H1 (cell line): ENCODE results near the gene BABAM2. TPM values are rescaled to one million over a fixed set of nuclear protein-coding genes. Genes with fewer than 3 reads are reported as not detected.

ENCODE experiments used
- CTCF ChIA-PET: fragments of 300-600 bp; sonication (Branson Sonifier 250); formaldehyde crosslinking; loops from one replicate; lab custom pipeline; 2021; ENCODE audit not compliant: partially characterized antibody; lab: Charles Lee
- POLR2A ChIA-PET: fragments of 300-600 bp; sonication (Branson Sonifier 250); formaldehyde crosslinking; loops from one replicate; lab custom pipeline; 2021; ENCODE audit warnings: inconsistent platforms; ENCODE audit not compliant: partially characterized antibody; lab: Charles Lee
- DNase-seq, 2 experiments: peaks; one replicate each; pipeline versions ENCODE4 v3.0.0 to v3.0.0-alpha.2; 2010 to 2022; ENCODE audit warnings: low spot score in 2 of 2, low read depth in 1 of 2, mixed read lengths in 1 of 2
- FAIRE-seq: peaks from 2 replicates; lab custom pipeline; 2011; peaks lifted over from hg19 to GRCh38; lab: Jason Lieb, UNC
- H2AFZ ChIP-seq: 2 replicates; pipeline ENCODE4 v1.8.1; 2012; ENCODE audit warnings: low read length, inconsistent platforms
- H2AK5ac ChIP-seq: 2 replicates; pipeline ENCODE4 v1.6.1; 2013; ENCODE audit warnings: low read depth, low read length
- H2BK120ac ChIP-seq: replicated peaks from 2 replicates; pipeline ENCODE3; 2013; ENCODE audit warnings: low read depth, low read length, inconsistent platforms
- H2BK12ac ChIP-seq: 2 replicates; pipeline ENCODE4 v1.6.1; 2013; ENCODE audit warnings: low read depth, low read length
- H2BK15ac ChIP-seq: 2 replicates; pipeline ENCODE4 v1.6.1; 2013; ENCODE audit warnings: low read length
- H2BK20ac ChIP-seq: 2 replicates; pipeline ENCODE4 v1.6.1; 2013; ENCODE audit warnings: low read length
- H2BK5ac ChIP-seq: 2 replicates; pipeline ENCODE4 v1.6.1; 2013; ENCODE audit warnings: low read depth, low read length
- H3K14ac ChIP-seq: 2 replicates; pipeline ENCODE4 v1.6.1; 2013; ENCODE audit warnings: inconsistent platforms; ENCODE audit not compliant: insufficient read length
- H3K18ac ChIP-seq: 2 replicates; pipeline ENCODE4 v1.6.1; 2013; ENCODE audit warnings: low read length; ENCODE audit errors: extremely low read depth
- H3K23ac ChIP-seq: 2 replicates; pipeline ENCODE4 v1.6.1; 2013; ENCODE audit warnings: inconsistent platforms; ENCODE audit not compliant: insufficient read length
- H3K23me2 ChIP-seq: 2 replicates; pipeline ENCODE4 v1.6.1; 2013; ENCODE audit warnings: low read depth, low read length
- H3K27ac ChIP-seq: 2 replicates; pipeline ENCODE4 v1.6.1; 2011; ENCODE audit warnings: low read depth, low read length, inconsistent platforms
- H3K27me3 ChIP-seq, 4 experiments: replicated peaks in 1 of 4; 1 replicate in 1 of 4; 2 replicates in 3 of 4; pipeline versions ENCODE4 v1.6.1 to v1.8.1; 2011 to 2013; ENCODE audit warnings: low read length in 3 of 4, mild to moderate bottlenecking in 3 of 4, inconsistent platforms in 2 of 4, mixed read lengths in 2 of 4, moderate library complexity in 1 of 4; ENCODE audit not compliant: control insufficient read depth in 3 of 4, insufficient read depth in 3 of 4; ENCODE audit errors: extremely low read depth in 1 of 4
- H3K36me3 ChIP-seq, 4 experiments: 2 replicates each; pipeline versions ENCODE4 v1.6.1 to v1.8.1; 2011 to 2013; ENCODE audit warnings: mild to moderate bottlenecking in 4 of 4, low read length in 3 of 4, moderate library complexity in 2 of 4, control low read depth in 1 of 4, inconsistent platforms in 1 of 4; ENCODE audit not compliant: insufficient read depth in 4 of 4, control insufficient read depth in 2 of 4
- H3K4ac ChIP-seq: replicated peaks from 2 replicates; pipeline ENCODE3; 2013; ENCODE audit warnings: low read length, low read depth, mixed read lengths, inconsistent platforms; ENCODE audit not compliant: insufficient read length
- H3K4me1 ChIP-seq, 4 experiments: replicated peaks in 1 of 4; 1 replicate in 1 of 4; 2 replicates in 3 of 4; pipeline versions ENCODE4 v1.6.1 to v1.8.1; 2011 to 2013; ENCODE audit warnings: low read length in 3 of 4, inconsistent platforms in 2 of 4, mixed read lengths in 1 of 4; ENCODE audit not compliant: insufficient read depth in 4 of 4, control insufficient read depth in 3 of 4
- H3K4me2 ChIP-seq, 2 experiments: 2 replicates each; pipeline versions ENCODE4 v1.6.1 to v1.8.1; 2011 to 2013; ENCODE audit warnings: low read depth in 2 of 2, low read length in 2 of 2, control low read depth in 1 of 2, inconsistent platforms in 1 of 2, mild to moderate bottlenecking in 1 of 2; ENCODE audit not compliant: insufficient read depth in 1 of 2
- H3K4me3 ChIP-seq, 4 experiments: fragments of 200-600, 300-600 bp in 1 of 4; sonication (generic), shearing (Covaris generic), sonication (Bioruptor Twin) in 1 of 4; 2 replicates each; pipeline versions ENCODE4 v1.5.1 to v1.8.1; 2011 to 2016; ENCODE audit warnings: low read length in 4 of 4, low read depth in 3 of 4, control low read depth in 2 of 4, inconsistent platforms in 2 of 4, mild to moderate bottlenecking in 2 of 4, mixed read lengths in 1 of 4, moderate library complexity in 1 of 4; ENCODE audit not compliant: insufficient read depth in 2 of 4; ENCODE audit errors: extremely low read depth in 1 of 4
- H3K56ac ChIP-seq: replicated peaks from 2 replicates; pipeline ENCODE3; 2013; ENCODE audit warnings: low read depth, mild to moderate bottlenecking, mixed read lengths, low read length, inconsistent platforms; ENCODE audit not compliant: insufficient read length
- H3K79me1 ChIP-seq: 2 replicates; pipeline ENCODE4 v1.6.1; 2013; ENCODE audit warnings: low read depth, low read length, control low read depth
- H3K79me2 ChIP-seq, 2 experiments: 2 replicates each; pipeline versions ENCODE4 v1.6.1 to v1.8.1; 2012 to 2013; ENCODE audit warnings: low read length in 2 of 2, mild to moderate bottlenecking in 2 of 2, inconsistent platforms in 1 of 2; ENCODE audit not compliant: insufficient read depth in 2 of 2, control insufficient read depth in 1 of 2
- H3K9ac ChIP-seq, 4 experiments: replicated peaks in 1 of 4; 1 replicate in 1 of 4; 2 replicates in 3 of 4; pipeline versions ENCODE4 v1.6.1 to v1.8.1; 2011 to 2013; ENCODE audit warnings: low read depth in 3 of 4, low read length in 3 of 4, control low read depth in 2 of 4, mild to moderate bottlenecking in 2 of 4, moderate library complexity in 2 of 4, inconsistent platforms in 1 of 4; ENCODE audit errors: extremely low read depth in 1 of 4
- H3K9me3 ChIP-seq, 2 experiments: 2 replicates each; pipeline versions ENCODE4 v1.6.1 to v1.8.1; 2012 to 2013; ENCODE audit warnings: mild to moderate bottlenecking in 2 of 2, moderate library complexity in 2 of 2, control low read depth in 1 of 2, inconsistent platforms in 1 of 2, low read depth in 1 of 2, low read length in 1 of 2, mixed read lengths in 1 of 2; ENCODE audit not compliant: insufficient read depth in 2 of 2
- H4K20me1 ChIP-seq, 2 experiments: replicated peaks in 1 of 2; 2 replicates each; pipeline versions ENCODE3 to v1.8.1; 2011 to 2013; ENCODE audit warnings: inconsistent platforms in 2 of 2, low read length in 2 of 2, mild to moderate bottlenecking in 1 of 2; ENCODE audit not compliant: insufficient read depth in 2 of 2, control insufficient read depth in 1 of 2
- H4K5ac ChIP-seq: 2 replicates; pipeline ENCODE4 v1.6.1; 2013; ENCODE audit warnings: low read length, low read depth, mixed read lengths, inconsistent platforms; ENCODE audit not compliant: insufficient read length
- H4K8ac ChIP-seq: 2 replicates; pipeline ENCODE4 v1.8.0; 2013; ENCODE audit warnings: mild to moderate bottlenecking, moderate library complexity, low read length, inconsistent platforms; ENCODE audit not compliant: insufficient read depth; ENCODE audit errors: extremely low read depth
- H4K91ac ChIP-seq: replicated peaks from 2 replicates; pipeline ENCODE3; 2013; ENCODE audit warnings: low read length, mixed read lengths, inconsistent platforms; ENCODE audit not compliant: insufficient read length
- BRCA1 ChIP-seq: IDR thresholded peaks from 2 replicates; pipeline ENCODE4 v1.6.1; 2012; ENCODE audit warnings: low read depth, low read length, improper control_type of control experiment
- CBX8 ChIP-seq: fragments of 300-800, 300-1000 bp; sonication (generic); IDR thresholded peaks from 2 replicates; pipeline ENCODE4 v1.7.1; 2016; ENCODE audit warnings: low read depth, low read length, borderline replicate concordance
- HDAC2 ChIP-seq, 2 experiments: fragments of 300-600 bp in 1 of 2; sonication (generic) in 1 of 2; IDR thresholded peaks; 2 replicates each; pipeline ENCODE4 v1.6.1; 2011 to 2012; ENCODE audit warnings: low read depth in 2 of 2, low read length in 2 of 2, mild to moderate bottlenecking in 2 of 2, moderate library complexity in 2 of 2, borderline replicate concordance in 1 of 2, inconsistent platforms in 1 of 2
- NRF1 ChIP-seq: IDR thresholded peaks from 2 replicates; pipeline ENCODE4 v1.6.1; 2011; ENCODE audit warnings: mild to moderate bottlenecking, low read depth, low read length, improper control_type of control experiment
- POU5F1 ChIP-seq: IDR thresholded peaks from 2 replicates; pipeline ENCODE4 v1.6.1; 2011; ENCODE audit warnings: low read depth, mild to moderate bottlenecking, low read length, moderate library complexity
- TAF7 ChIP-seq: optimal IDR thresholded peaks from 2 replicates; pipeline ENCODE3; 2011; ENCODE audit warnings: low read depth, mild to moderate bottlenecking, inconsistent platforms, low read length, moderate library complexity, borderline replicate concordance
- TCF12 ChIP-seq: IDR thresholded peaks from 2 replicates; pipeline ENCODE4 v1.6.1; 2011; ENCODE audit warnings: low read depth, mild to moderate bottlenecking, low read length
- USF2 ChIP-seq: IDR thresholded peaks from 2 replicates; pipeline ENCODE4 v1.6.1; 2011; ENCODE audit warnings: low read length, improper control_type of control experiment
- WGBS, 2 experiments: shearing (Covaris generic) in 1 of 2; methylation state at CpG; one replicate each; pipeline versions ENCODE4 v1.1.6 to v1.1.7; 2013 to 2015; ENCODE audit warnings: low lambda C conversion rate in 2 of 2, mixed read lengths in 2 of 2, inconsistent platforms in 1 of 2, low coverage in 1 of 2, missing lambda C conversion rate in 1 of 2; ENCODE audit not compliant: insufficient replicate concordance in 2 of 2, insufficient coverage in 1 of 2, insufficient read length in 1 of 2; ENCODE audit errors: extremely low coverage in 1 of 2, missing lambda C conversion rate in 1 of 2; 5-methylcytosine and 5-hydroxymethylcytosine counted together
- polyA plus RNA-seq, 7 experiments: library from polyadenylated mRNA; depleted of rRNA in 3 of 7; stranded (reverse) in 5 of 7; unstranded in 2 of 7; fragments of >200 nt in 5 of 7; fragments of 200-250 nt in 2 of 7; gene quantifications; 1 replicate in 5 of 7; 2 replicates in 1 of 7; 4 replicates in 1 of 7; pipeline versions ENCODE4 v1.2.1 to v1.2.3, GENCODE V29; 2011 to 2013; ENCODE audit warnings: missing spikeins in 2 of 7, mixed read lengths in 2 of 7
- total RNA-seq: library from RNA; stranded (reverse); fragmentation: NEBNext Ultra II Directional; extraction: Animal tissue kit (Norgen Biotek cat#: 25700); gene quantifications from 2 replicates; pipeline ENCODE4 v1.2.1, GENCODE V29; 2021

Gene BABAM2
- total and polyA plus RNA-seq, 2 of the 8 experiments (the other 6 are each of a cell fraction or from before 2014, with no cell fraction given): 15.8 to 20.9 TPM

GRCh38 chr2:28201671-28202180 is 311.2 kb downstream of the BABAM2 start:
- H3K9ac ChIP-seq: no peak overlapping the region
- H2AK5ac ChIP-seq: no peak overlapping the region
- no peak overlapping the region for H3K56ac ChIP-seq
- no peak overlapping the region for H2BK12ac ChIP-seq
- no peaks in the 10 kb centered on the region for H3K4me1 ChIP-seq
- ChIA-PET POLR2A (no interaction called here), CTCF (interaction anchor here (1.0 to 1.1 kb wide), 2 partner anchors 10 to 177 kb away, joined by 3 to 4 read pairs; no protein-coding TSS in a partner anchor)
- H2BK20ac ChIP-seq: no peak overlapping the region
- no peak overlapping the region for H3K4me2 ChIP-seq
- H3K4ac ChIP-seq: no peak overlapping the region
- H3K4me3 ChIP-seq: no peak overlapping the region
- TF ChIP-seq TAF7: no peak
- no peak for TF ChIP-seq TCF12
- no peak for TF ChIP-seq HDAC2 (IDR thresholded peaks at IDR 0.05; ENCODE audit: borderline replicate concordance in 1 of 2, low read depth in 2 of 2, low read length in 2 of 2)
- TF ChIP-seq POU5F1: no peak
- no peak for TF ChIP-seq NRF1
- TF ChIP-seq USF2: no peak
- no peak for TF ChIP-seq BRCA1
- TF ChIP-seq CBX8: no peak
- FAIRE-seq (no peak), DNase-seq (no peak)
- H3K27me3 ChIP-seq: no peaks in the 10 kb centered on the region
- H2BK120ac ChIP-seq: no peak overlapping the region
- H3K23me2 ChIP-seq: no peaks in the 10 kb centered on the region
- H4K5ac ChIP-seq: no peak overlapping the region
- H3K18ac ChIP-seq: no peak overlapping the region
- no peak overlapping the region for H4K91ac ChIP-seq
- H2BK5ac ChIP-seq: no peak overlapping the region
- H3K36me3 ChIP-seq: no peaks in the 10 kb centered on the region
- H4K8ac ChIP-seq: no peak overlapping the region
- H3K27ac ChIP-seq: no peak overlapping the region
- H3K14ac ChIP-seq: no peak overlapping the region
- no peak overlapping the region for H3K23ac ChIP-seq
- H3K79me2 ChIP-seq: no peaks in the 10 kb centered on the region
- H2AFZ ChIP-seq: no peak overlapping the region
- no peaks in the 10 kb centered on the region for H3K9me3 ChIP-seq
- no peaks in the 10 kb centered on the region for H4K20me1 ChIP-seq
- no peaks in the 10 kb centered on the region for H3K79me1 ChIP-seq
- 89% methylated on average over 7 of the region's 7 CpGs; no CpG with 5 or more reads in 1 of the 2 experiments for WGBS, 2 experiments
- no peak overlapping the region for H2BK15ac ChIP-seq
